Islet of Langerhans (tissue), 1 donor: ENCODE measurements around the gene FOXO3B.
"Not testable (repeated sequence)": the region's sequence is repeated elsewhere in the genome, so short reads cannot be mapped to it uniquely, and the experiment has no call there.

ENCODE experiments used
- FAIRE-seq: peaks from one replicate; lab custom pipeline; 2011; peaks lifted over from hg19 to GRCh38; lab: Jason Lieb, UNC

The FOXO3B gene

DNA sequence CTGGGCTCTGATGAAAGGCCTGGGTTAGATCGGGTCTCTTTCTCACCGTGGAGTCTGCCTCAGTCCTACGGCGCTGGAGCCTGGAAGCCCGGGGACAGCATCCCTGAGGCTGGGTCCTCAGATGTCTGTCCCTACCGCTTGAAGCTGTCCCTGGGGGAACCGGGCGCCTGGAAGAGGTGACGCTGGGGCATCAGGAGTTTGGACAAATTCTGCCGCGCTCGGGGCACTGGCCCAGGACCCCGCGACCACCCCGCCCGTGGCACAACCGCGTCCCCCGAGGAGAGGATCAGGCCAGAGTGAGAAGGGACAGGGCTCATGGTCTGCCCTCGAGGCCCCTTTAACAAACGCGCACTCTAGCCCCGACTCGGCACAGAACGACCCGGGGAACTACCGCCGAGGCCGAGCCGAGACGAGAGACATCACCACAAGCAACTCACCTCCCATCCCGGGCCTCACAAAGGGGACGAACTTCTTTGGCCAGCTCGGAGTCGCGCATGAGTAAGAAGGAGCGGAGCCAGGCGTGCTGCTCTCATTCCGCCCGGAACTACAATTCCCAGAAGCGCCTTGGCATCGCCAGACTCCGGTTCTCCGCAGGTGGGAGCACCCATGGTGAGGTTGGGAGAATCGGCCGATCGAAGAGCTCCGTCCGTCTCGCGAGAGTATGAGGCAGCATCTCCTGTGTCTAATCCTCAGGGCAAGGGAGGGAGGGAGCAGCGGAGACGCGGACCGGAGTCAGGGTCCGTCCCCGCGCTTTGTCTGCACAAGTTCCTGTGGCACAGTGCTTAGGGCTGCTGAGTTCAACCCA is at the start of gene FOXO3B:
FOXO3B (minus strand) TSS at position 548 of the 805 bp plus-strand sequence. CDS start 663 bp downstream, outside the sequence.
- not testable (repeated sequence) for FAIRE-seq

DNA sequence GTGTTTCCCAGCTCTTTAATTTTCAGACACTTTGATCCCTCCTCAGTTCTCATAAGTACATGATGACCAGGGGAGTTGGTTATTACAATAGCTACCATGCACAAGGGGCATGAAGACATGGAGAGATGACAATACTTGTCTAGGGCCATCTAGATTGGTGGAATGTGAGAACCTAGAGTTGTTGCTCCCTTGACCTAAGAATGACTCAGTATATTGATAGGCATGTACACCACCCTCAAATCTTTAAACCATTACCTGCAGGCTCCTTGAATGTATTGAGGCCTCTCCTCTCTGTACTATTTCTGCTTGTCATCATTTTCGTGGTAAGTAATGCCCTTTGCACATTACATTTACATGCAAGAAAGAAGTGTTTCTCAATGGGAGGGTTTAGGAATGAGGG is 41.4 kb upstream of the FOXO3B start:
- not testable (repeated sequence) for FAIRE-seq

DNA sequence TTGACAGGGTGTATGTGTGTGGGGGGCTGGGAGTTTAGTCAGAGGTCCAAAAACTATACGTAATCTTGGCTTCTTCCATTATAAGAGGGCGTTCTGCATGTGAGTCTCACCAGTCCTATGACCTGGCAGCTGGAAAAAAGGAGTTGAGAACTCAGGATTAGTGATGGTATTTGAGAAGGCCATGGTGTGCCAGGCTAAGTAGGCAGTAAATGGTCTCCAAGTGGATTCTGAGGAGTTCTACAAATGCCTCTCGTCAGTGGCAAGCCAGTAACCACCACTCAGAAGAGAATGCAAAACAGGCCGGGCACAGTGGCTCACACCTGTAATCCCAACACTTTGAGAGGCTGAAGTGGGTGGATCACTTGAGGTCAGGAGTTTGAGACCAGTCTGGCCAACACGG is 40.5 kb upstream of the FOXO3B start:
- not testable (repeated sequence) for FAIRE-seq

DNA sequence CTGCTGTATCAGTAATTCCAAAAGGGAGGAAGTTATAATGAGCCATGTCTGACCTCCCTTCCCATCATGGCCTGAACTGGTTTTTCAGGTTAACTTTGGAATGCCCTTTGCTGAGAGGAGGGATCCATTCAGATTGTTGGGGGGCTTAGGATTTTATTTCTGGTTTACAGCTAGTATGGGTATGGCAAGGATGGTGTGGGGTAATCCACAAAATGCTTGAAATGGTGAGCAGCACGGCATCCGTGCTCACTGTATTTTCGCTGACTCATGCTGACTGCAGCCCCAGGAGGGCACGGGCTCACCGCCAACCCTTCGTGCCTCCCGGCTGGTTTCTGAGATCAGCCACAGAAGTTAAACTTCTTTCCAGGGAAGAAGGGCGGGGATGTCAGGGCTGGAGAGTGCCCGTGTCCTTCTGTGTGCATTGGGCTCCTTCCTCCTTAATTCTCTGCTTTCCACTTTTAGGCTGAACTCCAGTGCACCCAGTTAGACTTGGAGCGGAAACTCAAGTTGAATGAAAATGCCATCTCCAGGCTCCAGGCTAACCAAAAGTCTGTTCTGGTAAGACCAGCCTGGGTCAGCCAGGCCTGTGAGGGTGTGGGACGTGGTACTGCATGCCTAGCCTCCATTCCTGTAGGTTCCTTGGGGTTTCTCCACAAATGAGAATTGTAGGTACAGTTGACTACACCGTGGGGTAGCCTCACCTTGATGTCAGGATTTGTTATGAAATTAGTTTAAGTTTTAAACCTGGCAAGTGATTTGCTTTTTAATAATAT is 39.8 kb upstream of the FOXO3B start:
- peak; percentile 76 for FAIRE-seq

DNA sequence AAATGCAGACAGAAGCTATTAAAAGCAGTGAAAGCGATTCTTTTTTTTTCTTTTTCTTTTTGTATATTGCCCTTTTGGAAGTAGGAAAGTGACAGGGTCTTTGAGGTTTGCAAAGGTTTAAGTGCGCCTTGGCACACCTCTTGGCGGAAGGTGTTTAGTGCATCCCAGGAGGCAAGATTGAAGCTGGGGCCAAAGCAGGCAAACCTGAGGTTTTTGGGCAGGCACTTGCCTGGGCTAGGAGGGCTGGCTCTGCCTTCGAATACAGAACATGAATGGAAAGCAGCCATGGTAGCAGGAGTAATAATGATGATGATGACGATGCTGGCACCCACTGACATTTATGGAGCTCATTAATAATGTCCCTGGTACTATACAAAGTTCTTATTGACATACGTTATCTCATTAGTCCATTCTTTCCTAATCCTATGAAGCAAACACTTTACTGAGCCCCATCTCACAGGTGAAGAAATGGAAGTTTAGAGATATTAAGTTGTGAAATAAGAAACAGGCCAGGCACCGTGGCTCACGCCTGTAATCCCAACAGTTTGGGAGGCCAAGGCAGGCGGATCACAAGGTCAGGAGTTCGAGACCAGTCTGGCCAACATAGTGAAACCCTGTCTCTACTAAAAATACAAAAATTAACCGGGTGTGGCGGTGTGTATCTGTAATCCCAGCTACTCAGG is 37.5 kb upstream of the FOXO3B start:
- not testable (repeated sequence) for FAIRE-seq

DNA sequence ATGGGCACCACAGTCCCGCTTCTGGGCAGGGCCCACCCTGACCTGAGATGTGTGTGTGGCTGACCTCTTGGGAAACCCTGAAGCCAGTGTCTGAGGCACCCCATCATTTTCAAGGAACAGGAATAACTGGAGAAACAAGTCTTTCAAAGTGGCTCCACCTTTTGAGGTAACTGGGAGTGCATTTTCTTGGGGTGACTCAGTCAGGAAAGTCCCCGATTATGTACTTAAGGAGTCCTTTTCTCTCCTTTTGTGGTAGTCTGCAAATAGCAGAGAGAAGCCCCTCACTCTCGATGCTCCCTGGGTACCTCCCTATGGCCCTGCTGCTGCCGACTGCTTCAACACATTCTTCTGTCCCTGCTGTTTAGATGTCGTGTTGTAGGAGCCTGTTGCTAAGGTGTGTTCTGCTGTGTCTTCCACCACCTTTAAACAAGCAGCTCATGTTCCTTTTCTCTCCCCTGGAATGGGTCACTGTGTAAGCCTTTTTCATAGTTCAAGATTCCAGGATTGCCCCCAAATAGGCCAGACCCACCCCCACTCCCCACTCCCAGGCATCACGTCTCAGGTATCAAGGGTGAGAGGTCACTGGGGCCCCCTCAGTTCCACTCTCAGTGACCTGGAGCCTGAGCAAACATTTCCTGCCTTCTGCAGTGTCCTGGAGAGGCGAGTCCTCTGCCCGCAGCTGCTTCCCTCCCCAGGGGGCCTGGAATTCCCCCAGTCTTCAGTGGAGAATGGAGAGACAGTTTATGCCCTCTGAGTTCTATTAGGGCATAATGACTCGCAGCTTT is 36.7 kb upstream of the FOXO3B start:
- FAIRE-seq, result not testable (repeated sequence)

DNA sequence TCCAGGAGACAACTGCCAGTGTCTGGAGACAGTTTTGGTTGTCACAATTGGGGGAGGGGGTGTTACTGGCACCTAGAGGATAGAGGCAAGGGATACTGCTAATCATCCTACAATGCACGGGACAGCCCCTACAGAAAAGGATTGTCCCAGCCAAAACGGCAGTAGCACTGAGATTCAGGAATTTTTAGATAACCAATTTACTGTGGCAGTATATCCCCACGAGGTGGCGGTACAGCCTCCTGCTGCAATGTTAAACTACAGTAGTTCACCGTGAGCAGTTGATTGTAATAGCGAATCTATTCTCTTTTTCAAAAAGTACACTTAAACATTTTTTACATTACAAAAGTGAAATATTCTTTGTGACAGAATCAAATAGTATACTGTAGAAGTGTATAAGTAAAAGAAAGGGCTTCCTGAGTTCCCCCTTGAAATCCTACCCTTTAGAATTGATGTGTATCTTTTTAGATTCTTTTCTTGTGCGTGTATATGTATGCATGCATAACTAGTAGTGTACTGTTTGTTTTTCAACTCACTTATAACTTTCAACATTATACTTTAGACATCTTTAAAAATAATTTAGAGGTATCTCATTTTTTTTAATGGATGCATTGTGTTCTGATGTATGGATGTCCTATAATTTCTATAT is 30.4 kb upstream of the FOXO3B start:
- peak; percentile 94 for FAIRE-seq

DNA sequence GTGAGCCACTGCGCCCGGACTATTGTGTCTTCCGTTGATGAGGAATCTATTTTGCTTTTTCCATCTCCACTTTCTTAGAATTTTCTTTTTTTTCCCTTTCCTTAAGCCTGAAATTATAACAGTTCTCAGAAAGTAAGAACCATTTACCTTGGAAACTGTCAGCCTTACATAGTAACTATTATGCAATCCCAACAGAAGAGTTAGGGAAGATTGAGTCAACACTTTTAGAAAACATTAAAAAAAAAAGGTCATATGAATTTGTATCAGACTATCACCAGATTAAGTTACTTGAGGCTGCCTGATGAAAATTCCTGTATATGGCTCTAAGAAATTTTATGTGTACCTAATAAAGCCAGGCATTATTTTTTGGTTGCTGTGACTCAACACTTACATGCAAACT is 26.1 kb upstream of the FOXO3B start:
- FAIRE-seq, result not testable (repeated sequence)

DNA sequence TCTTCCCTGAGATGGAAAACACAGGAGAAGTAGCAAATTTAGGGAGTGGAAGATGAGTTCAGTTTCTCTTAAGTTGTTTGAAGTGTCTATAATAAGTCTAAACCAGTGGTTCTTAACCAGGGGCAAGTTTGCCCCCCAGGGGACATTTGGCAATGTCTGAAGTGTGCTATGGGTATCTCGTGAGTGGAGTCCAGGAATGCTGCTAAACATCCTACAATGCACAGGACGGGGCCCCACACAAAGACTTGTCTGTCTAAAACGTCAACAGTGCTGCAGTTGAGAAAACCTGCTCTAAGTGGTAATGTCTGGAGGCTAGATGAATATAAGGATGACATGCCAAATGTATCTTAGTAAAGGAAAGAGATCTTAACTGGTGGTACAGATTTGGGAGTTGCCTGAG is 23.8 kb upstream of the FOXO3B start:
- FAIRE-seq, result not testable (repeated sequence)

DNA sequence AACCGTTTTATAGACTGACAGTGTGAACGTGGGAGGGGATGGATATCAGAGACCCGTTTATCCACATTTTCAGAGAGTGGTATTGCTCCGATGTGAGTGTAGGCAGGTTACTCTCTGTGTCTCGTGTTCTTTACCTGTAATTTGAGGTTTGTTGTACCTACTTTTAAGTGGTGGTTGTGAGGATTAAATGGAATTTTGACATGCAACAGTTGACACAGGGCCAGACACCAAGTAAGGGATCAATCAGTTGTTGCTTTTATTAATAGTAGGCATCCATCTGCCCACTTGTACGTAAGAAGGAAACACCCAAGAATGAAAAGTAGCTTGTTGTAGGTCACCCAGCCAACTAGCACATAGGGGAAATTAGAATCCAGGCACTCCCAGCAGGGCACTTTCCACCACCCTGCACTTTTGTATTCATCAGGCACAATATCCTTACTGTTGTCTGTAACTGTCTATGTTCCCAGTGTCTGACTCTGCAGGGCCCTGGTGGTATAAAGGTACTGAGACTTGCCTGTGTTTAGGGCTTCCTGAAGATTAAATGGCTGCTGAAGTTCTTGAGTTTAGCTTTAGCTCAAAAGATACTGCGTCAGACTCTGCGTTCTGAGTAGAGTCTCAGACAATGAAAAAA is 16.5 kb upstream of the FOXO3B start:
- not testable (repeated sequence) for FAIRE-seq

DNA sequence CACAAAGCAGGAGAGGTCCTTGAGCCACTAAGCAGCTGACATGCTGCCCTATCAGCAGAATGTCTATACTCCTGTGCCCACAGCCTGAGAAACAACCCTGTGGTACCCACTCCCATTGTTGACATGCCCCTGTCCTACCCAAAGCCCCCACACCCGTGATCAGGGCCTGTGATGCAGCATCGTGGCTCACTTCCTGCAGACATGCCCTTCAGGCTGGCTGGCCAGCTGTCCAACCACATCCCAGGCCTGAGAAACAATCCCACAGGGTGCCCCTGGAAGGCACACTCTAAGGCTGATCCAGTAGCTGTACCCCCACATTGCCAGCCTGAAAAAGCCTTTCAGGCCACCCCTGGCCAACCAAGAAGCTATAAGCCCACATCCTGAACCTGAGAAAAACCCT is 13.0 kb upstream of the FOXO3B start:
- FAIRE-seq, result not testable (repeated sequence)

DNA sequence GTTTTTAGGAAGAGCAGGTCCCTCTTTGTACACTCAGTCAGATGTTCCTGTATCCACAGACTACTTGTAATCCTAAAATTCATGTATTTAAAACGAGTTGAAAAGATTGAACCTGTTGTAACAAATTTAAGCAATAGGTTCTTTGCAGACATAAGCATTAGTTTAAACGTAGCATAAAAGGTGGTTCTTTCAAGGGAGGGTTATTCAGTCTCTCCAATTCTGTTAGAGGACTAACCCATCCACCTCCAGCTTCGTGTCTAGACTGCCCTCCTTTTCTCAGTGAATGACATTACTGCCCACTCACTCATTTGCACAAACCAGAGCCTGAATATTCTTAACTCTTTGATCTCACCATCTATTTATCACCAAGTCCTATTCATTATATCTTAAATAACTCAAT is 554 bp upstream of the FOXO3B start:
- not testable (repeated sequence) for FAIRE-seq

DNA sequence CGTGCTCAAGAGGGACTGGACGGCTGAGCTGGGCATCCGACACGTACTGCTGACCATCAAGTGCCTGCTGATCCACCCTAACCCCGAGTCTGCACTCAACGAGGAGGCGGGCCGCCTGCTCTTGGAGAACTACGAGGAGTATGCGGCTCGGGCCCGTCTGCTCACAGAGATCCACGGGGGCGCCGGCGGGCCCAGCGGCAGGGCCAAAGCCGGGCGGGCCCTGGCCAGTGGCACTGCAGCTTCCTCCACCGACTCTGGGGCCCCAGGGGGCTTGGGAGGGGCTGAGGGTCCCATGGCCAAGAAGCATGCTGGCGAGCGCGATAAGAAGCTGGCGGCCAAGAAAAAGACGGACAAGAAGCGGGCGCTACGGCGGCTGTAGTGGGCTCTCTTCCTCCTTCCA is 4.7 kb downstream of the FOXO3B start:
- not testable (repeated sequence) for FAIRE-seq

DNA sequence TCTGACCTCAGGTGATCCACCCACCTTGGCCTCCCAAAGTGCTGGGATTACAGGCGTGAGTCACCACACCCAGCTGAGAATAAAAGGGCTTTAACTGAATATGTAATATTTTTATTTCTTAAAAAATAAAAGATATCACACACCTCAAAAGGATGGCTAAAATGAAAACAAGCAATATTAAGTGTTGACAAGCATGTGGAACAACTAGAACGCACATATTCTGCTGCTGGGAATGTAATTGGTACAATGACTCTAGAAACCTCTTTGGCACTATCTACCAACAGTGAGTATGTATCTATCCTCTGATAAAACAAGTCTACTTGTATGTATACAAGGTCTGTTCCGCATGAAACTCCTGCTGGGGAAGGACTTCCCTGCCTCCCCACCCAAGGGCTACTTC is 5.2 kb downstream of the FOXO3B start:
- not testable (repeated sequence) for FAIRE-seq

DNA sequence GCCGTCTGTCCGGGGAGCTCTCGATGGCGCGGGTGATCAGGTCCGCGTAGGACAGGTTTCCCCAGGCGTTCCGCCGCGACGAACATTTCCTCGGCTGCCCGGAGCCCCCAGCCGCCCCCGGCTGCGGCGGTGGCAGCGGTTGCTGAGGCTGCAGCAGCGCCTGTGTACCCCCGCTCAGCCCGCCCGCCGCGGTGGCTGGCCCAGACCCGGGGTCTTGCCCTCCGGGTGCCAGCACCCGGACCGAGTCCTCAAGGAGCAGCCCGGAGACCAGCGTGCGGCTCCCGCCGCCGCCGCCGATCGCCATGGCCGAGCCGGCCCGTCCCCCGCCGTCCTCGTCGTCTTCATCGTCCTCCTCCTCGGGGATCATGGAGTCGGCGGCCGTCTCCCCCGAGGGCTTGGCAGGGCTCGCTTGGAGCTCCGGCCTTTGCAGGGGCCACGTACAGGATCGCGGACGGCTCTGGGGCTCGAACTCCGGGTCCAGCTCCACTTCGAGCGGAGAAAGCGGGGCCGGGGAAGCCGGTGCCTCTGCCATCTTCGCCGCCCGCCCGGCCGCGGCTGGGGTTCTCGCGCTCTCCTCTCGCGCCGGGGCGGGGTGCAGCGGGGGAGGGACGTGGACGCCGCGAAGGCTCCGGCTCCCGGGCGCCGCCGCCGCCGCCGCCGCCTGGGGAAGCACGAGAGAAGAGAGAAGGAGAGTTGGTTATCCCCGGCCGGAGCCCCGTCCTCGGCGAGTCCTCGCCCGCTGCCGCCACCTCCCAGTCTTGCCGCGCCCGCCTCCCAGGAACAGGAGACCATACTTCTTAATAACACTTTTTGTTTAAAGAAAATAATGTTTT is 9.5 kb downstream of the FOXO3B start:
- not testable (repeated sequence) for FAIRE-seq

DNA sequence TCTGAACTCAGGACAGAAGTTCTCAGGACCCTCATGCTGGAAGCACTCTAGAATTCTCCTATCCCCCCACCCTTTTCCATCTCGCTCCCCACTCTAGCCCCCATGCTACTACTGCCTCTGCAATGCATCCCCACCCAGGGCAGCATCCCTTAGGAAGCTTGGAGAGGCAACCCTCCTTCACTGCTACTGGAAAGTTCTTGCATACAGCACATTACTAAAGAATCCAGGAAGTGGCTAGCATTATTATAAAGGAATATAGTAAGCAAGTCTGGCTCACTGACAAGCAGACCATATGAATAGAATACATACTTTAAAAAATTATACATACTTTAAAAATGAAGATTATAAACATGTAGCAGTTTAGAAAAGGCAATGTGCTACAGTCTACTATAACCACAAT is 13.5 kb downstream of the FOXO3B start:
- FAIRE-seq, result not testable (repeated sequence)

DNA sequence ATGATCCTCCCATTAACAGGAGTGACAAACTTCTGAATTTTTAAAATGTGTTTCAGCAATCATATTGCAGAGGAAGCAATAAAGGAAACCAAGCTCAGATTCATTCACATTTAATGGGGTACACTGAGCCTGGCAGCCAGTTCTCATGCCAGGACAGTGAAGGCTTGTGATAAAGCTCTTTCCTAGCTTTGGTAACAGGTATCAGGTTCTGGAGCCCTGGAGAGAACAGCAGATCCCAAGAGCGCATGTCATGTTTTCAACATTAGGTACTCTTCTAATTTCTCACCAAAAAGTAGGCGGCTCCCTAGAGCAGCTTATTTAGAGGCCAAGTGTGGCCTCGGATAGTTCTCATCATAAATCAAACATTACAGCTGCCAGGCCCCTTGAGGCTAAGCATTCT is 14.6 kb downstream of the FOXO3B start:
- FAIRE-seq, result not testable (repeated sequence)

DNA sequence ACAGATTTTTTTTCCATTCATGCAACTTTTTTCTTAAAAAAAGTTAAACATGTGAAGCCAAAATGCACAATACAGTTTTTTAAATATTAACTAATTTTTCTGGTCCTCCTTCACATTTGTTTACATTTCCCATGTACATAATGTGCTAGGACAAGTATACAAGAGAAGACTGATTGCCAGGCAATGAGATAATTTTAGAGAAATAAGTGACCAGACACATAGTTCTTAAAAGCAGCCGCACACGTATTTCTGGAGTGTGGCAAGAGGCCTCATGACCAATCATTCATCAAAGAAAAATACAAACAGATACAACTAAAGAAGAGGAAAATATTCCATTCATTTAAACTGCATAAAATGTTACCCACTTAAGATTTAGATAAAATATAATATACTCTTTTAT is 15.8 kb downstream of the FOXO3B start:
- peak; percentile 84 for FAIRE-seq

DNA sequence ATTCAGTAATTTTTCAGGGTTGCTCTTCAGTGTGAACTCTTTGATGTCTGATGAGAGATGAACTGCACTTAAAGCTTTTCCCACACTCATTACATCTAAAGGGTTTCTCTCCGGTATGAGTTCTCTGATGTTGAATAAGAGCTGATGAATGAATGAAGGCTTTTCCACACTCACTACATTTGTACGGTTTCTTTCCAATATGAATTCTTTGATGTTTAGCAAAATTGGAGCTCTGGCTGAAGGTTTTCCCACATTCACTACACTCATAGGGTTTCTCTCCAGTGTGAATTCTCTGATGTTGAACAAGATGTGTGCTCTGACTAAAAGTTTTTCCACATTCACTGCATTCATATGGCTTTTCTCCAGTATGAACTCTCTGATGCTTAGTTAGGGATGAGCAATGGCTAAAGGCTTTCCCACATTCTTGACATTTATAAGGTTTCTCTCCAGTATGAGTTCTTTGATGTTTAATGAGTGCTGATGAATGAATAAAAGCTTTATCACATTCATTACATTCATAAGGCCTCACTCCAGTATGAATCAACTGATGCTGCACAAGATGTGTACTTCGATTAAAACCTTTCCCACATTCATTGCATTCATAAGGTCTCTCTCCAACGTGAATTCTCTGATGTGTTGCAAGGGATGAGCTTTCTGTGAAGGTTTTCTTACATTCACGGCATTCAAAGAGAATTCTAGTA is 20.0 kb downstream of the FOXO3B start:
- FAIRE-seq, result not testable (repeated sequence)
